Rectal smooth muscle tissue (tissue), 1 donor: Measurements from ENCODE around the gene CCDC141.

Experiments
- H3K27ac ChIP-seq: one replicate; pipeline ENCODE4 v1.7.0; 2013; ENCODE audit warnings: low read depth, low read length, inconsistent platforms
- H3K27me3 ChIP-seq: one replicate; pipeline ENCODE4 v1.7.0; 2013; ENCODE audit warnings: low read length; ENCODE audit not compliant: control insufficient read depth, insufficient read depth
- H3K36me3 ChIP-seq: one replicate; pipeline ENCODE4 v1.7.0; 2013; ENCODE audit warnings: low read length; ENCODE audit not compliant: control insufficient read depth, insufficient read depth
- H3K4me1 ChIP-seq: one replicate; pipeline ENCODE4 v1.7.0; 2013; ENCODE audit warnings: low read length; ENCODE audit not compliant: control insufficient read depth, insufficient read depth
- H3K4me3 ChIP-seq: one replicate; pipeline ENCODE4 v1.7.0; 2013; ENCODE audit warnings: low read length
- H3K9ac ChIP-seq: one replicate; pipeline ENCODE4 v1.7.0; 2013; ENCODE audit warnings: low read length

Gene CCDC141

GRCh38 chr2:178824181-178824580 is 225.8 kb downstream of the CCDC141 start:
- Histone ChIP-seq H3K4me1 (no peaks in the 10 kb centered on the region), H3K9ac (no peak overlapping the region), H3K4me3 (no peak overlapping the region)

GRCh38 chr2:178819992-178820391 is 229.9 kb downstream of the CCDC141 start:
- H3K27ac ChIP-seq, result no peak overlapping the region
- H3K36me3 ChIP-seq, result no peaks in the 10 kb centered on the region
- no peak overlapping the region for H3K4me3 ChIP-seq
- H3K9ac ChIP-seq, result no peak overlapping the region
- no peaks in the 10 kb centered on the region for H3K4me1 ChIP-seq
- no peaks in the 10 kb centered on the region for H3K27me3 ChIP-seq

More at GRCh38 chr2:178824181-178824580, 225.8 kb downstream of the CCDC141 start:
- Histone ChIP-seq H3K27ac (no peak overlapping the region), H3K36me3 (no peaks in the 10 kb centered on the region), H3K27me3 (no peaks in the 10 kb centered on the region)

GRCh38 chr2:178819147-178819875 is 230.6 kb downstream of the CCDC141 start:
- no peak overlapping the region for H3K4me3 ChIP-seq
- no peak overlapping the region for H3K9ac ChIP-seq
- H3K27ac ChIP-seq, result no peak overlapping the region
- H3K4me1 ChIP-seq, result no peaks in the 10 kb centered on the region
- no peaks in the 10 kb centered on the region for H3K27me3 ChIP-seq
- H3K36me3 ChIP-seq, result no peaks in the 10 kb centered on the region

GRCh38 chr2:178811901-178812300 is 238.0 kb downstream of the CCDC141 start:
- H3K4me3 ChIP-seq, result no peak overlapping the region
- no peaks in the 10 kb centered on the region for H3K27me3 ChIP-seq
- H3K27ac ChIP-seq, result no peak overlapping the region
- no peaks in the 10 kb centered on the region for H3K36me3 ChIP-seq
- no peak overlapping the region for H3K9ac ChIP-seq
- no peaks in the 10 kb centered on the region for H3K4me1 ChIP-seq

GRCh38 chr2:178811045-178811444 is 238.9 kb downstream of the CCDC141 start:
- Histone ChIP-seq H3K27me3 (no peaks in the 10 kb centered on the region), H3K27ac (no peak overlapping the region), H3K4me3 (no peak overlapping the region), H3K9ac (no peak overlapping the region), H3K36me3 (no peaks in the 10 kb centered on the region), H3K4me1 (no peaks in the 10 kb centered on the region)

GRCh38 chr2:178810422-178810821 is 239.5 kb downstream of the CCDC141 start:
- Histone ChIP-seq H3K27me3 (no peaks in the 10 kb centered on the region), H3K9ac (no peak overlapping the region), H3K27ac (no peak overlapping the region), H3K4me1 (no peaks in the 10 kb centered on the region), H3K36me3 (no peaks in the 10 kb centered on the region), H3K4me3 (no peak overlapping the region)

- Histone ChIP-seq H3K27ac (no peak within 1 kb of the TSS), H3K4me1 (no peaks in the 10 kb centered on the region), H3K27me3 (no peaks in the 10 kb centered on the region), H3K9ac (no peak within 1 kb of the TSS), H3K36me3 (no peaks in the 10 kb centered on the region), H3K4me3 (no peak within 1 kb of the TSS)
These were observed 242.5 kb downstream of the CCDC141 start, which contains the start of gene TTN for GRCh38 chr2:178807227-178808008. Gene TTN, minus strand, starts transcription at chr2:178807423. Its CDS starts 2,781 bp downstream, at chr2:178804642.

- H3K4me1 ChIP-seq, result no peaks in the 10 kb centered on the region
- no peaks in the 10 kb centered on the region for H3K36me3 ChIP-seq
- H3K27me3 ChIP-seq, result no peaks in the 10 kb centered on the region
- no peak overlapping the region for H3K4me3 ChIP-seq
- no peak overlapping the region for H3K27ac ChIP-seq
- no peak overlapping the region for H3K9ac ChIP-seq
These were observed 243.4 kb downstream of the CCDC141 start for GRCh38 chr2:178806543-178806942.

- H3K27ac ChIP-seq, result no peak overlapping the region
- no peaks in the 10 kb centered on the region for H3K4me1 ChIP-seq
These were observed 244.5 kb downstream of the CCDC141 start for GRCh38 chr2:178805457-178805856.

GRCh38 chr2:178804791-178805190 is 245.1 kb downstream of the CCDC141 start:
- H3K36me3 ChIP-seq, result no peaks in the 10 kb centered on the region
- H3K4me3 ChIP-seq, result no peak overlapping the region
- H3K27me3 ChIP-seq, result no peaks in the 10 kb centered on the region
- H3K9ac ChIP-seq, result no peak overlapping the region
- H3K27ac ChIP-seq, result no peak overlapping the region
- H3K4me1 ChIP-seq, result no peaks in the 10 kb centered on the region

More at GRCh38 chr2:178805457-178805856, 244.5 kb downstream of the CCDC141 start:
- no peaks in the 10 kb centered on the region for H3K27me3 ChIP-seq
- H3K36me3 ChIP-seq, result no peaks in the 10 kb centered on the region
- H3K4me3 ChIP-seq, result no peak overlapping the region
- no peak overlapping the region for H3K9ac ChIP-seq

GRCh38 chr2:178800510-178800909 is 249.4 kb downstream of the CCDC141 start:
- H3K27me3 ChIP-seq, result no peaks in the 10 kb centered on the region
- no peak overlapping the region for H3K4me3 ChIP-seq
- no peaks in the 10 kb centered on the region for H3K4me1 ChIP-seq
- H3K9ac ChIP-seq, result no peak overlapping the region
- H3K36me3 ChIP-seq, result no peaks in the 10 kb centered on the region
- no peak overlapping the region for H3K27ac ChIP-seq

GRCh38 chr2:178799305-178799704 is 250.6 kb downstream of the CCDC141 start:
- no peaks in the 10 kb centered on the region for H3K4me1 ChIP-seq
- no peaks in the 10 kb centered on the region for H3K36me3 ChIP-seq
- no peaks in the 10 kb centered on the region for H3K27me3 ChIP-seq
- no peak overlapping the region for H3K27ac ChIP-seq
- no peak overlapping the region for H3K9ac ChIP-seq
- H3K4me3 ChIP-seq, result no peak overlapping the region
